ENCODE measurements around the gene NRARP. TPM values are rescaled to one million over a fixed set of nuclear protein-coding genes. Genes with fewer than 3 reads are reported as not detected.

The NRARP gene
- total and polyA plus RNA-seq, 2 experiments from 2014 or later = 0.32 TPM; not detected in 1

GRCh38 chr9:137278721-137279711 lies 23.1 kb downstream of the NRARP start:
- in situ Hi-C loops (cut with MboI) = no loop called here
- H4K20me1 ChIP-seq (ENCODE audit: insufficient read depth) = no peaks in the 10 kb centered on the region
- H3K79me2 ChIP-seq (ENCODE audit: insufficient read depth) = no peaks in the 10 kb centered on the region
- H3K27me3 ChIP-seq (replicated peaks; ENCODE audit: insufficient read depth) = no peaks in the 10 kb centered on the region
- TF ChIP-seq EZH2phosphoT487 (IDR thresholded peaks at IDR 0.05; ENCODE audit: insufficient read depth, low read depth) (no peak), EZH2 (IDR thresholded peaks at IDR 0.05; ENCODE audit: insufficient read depth, poor library complexity, severe bottlenecking) (no peak)
- H2AFZ ChIP-seq = no peak overlapping the region
- H3K9ac ChIP-seq = no peak overlapping the region; the same call in 1 of the 2 replicates
- H3F3A ChIP-seq (ENCODE audit: insufficient read depth) = no peaks in the 10 kb centered on the region
- no peaks in the 10 kb centered on the region for H3K9me2 ChIP-seq (ENCODE audit: insufficient read depth)
- whole genome bisulfite sequencing, 2 experiments (ENCODE audit: low coverage in 1 of 2, low lambda C conversion rate in 2 of 2, missing lambda C conversion rate in 2 of 2) = 56 to 65% methylated on average over 108 to 139 of the region's 139 CpGs
- peak overlapping the region; percentile 86 for H3K4me2 ChIP-seq (ENCODE audit: unreplicated experiment)
- no peak for DNase-seq
- H3K4me1 ChIP-seq (ENCODE audit: insufficient read depth) = peaks cover 8% of the 10 kb centered on the region
- no peaks in the 10 kb centered on the region for H3K9me3 ChIP-seq (ENCODE audit: low read depth)
- H3K4me3 ChIP-seq = peak overlapping the region; percentile 78
- no peak overlapping the region for H3K27ac ChIP-seq
- no peaks in the 10 kb centered on the region for H3K36me3 ChIP-seq (ENCODE audit: low read depth)

DNA sequence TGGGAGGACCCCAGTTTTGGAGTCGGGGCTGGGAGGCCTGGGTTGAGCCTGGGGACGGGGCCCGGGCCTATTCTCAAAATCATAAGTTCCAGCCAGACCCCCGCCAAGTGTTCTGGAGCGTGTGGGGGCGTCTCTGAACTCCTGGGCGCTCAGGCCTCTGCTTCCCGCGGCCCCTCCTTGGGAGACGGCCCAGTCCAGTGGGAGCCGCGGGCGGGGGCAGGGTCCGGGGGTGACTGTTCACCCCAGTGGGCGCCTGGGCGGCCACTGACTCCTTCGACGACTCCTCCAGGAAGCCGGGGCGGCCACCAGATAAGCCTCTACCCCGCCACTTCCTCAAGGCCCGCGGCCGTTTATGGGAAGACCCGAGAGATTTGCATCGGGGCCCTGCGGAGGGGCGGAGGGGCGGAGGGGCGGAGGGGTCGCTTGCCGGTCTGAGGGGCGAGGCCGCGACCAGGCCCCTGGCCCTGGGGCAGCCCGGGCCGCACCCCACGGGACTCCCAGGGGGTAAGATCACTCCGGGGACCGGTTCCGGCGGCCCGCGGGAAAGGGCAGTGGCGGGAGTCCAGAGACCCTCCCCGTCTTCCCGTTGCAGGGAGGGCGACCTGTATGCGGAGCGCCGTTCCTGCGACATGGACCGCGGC lies 23.9 kb downstream of the NRARP start:
- Histone ChIP-seq H3K27ac (peak overlapping the region; percentile 20; the same call in 1 of the 2 replicates), H3K4me3 (peak overlapping the region; percentile 78), H3K4me2 (ENCODE audit: unreplicated experiment) (peak overlapping the region; percentile 86), H3F3A (ENCODE audit: insufficient read depth) (no peaks in the 10 kb centered on the region), H3K4me1 (ENCODE audit: insufficient read depth) (peaks cover 8% of the 10 kb centered on the region), H4K20me1 (ENCODE audit: insufficient read depth) (no peaks in the 10 kb centered on the region), H3K79me2 (ENCODE audit: insufficient read depth) (no peaks in the 10 kb centered on the region), H3K27me3 (replicated peaks; ENCODE audit: insufficient read depth) (no peaks in the 10 kb centered on the region), H2AFZ (peak overlapping the region; percentile 11; the same call in 1 of the 2 replicates), H3K36me3 (ENCODE audit: low read depth) (no peaks in the 10 kb centered on the region; the same call in 1 of the 2 replicates), H3K9me2 (ENCODE audit: insufficient read depth) (no peaks in the 10 kb centered on the region), H3K9ac (peak overlapping the region; percentile 71), H3K9me3 (ENCODE audit: low read depth) (no peaks in the 10 kb centered on the region)
- DNase-seq = peak; percentile 62
- no peak for TF ChIP-seq EZH2 (IDR thresholded peaks at IDR 0.05; ENCODE audit: insufficient read depth, poor library complexity, severe bottlenecking)
- no peak for TF ChIP-seq EZH2phosphoT487 (IDR thresholded peaks at IDR 0.05; ENCODE audit: insufficient read depth, low read depth)
- in situ Hi-C loops (cut with MboI) = no loop called here
- 5% methylated on average over 37 to 54 of the region's 54 CpGs for WGBS, 2 experiments (ENCODE audit: low coverage in 1 of 2, low lambda C conversion rate in 2 of 2, missing lambda C conversion rate in 2 of 2)

GRCh38 chr9:137277329-137278041 lies 24.6 kb downstream of the NRARP start, which contains the start of gene TOR4A:
Gene TOR4A (plus strand): TSS chr9:137277726. CDS start chr9:137278690, 964 bp downstream.
- Histone ChIP-seq H3K27me3 (replicated peaks; ENCODE audit: insufficient read depth) (no peaks in the 10 kb centered on the region), H3K9ac (peak within 1 kb of the TSS; percentile 71), H2AFZ (peak within 1 kb of the TSS; percentile 11; the same call in 1 of the 2 replicates), H3K79me2 (ENCODE audit: insufficient read depth) (no peaks in the 10 kb centered on the region), H3K4me1 (ENCODE audit: insufficient read depth) (peaks cover 8% of the 10 kb centered on the region), H3K9me3 (ENCODE audit: low read depth) (no peaks in the 10 kb centered on the region), H3K27ac (peak within 1 kb of the TSS; percentile 23; the same call in 1 of the 2 replicates), H3K4me2 (ENCODE audit: unreplicated experiment) (peak within 1 kb of the TSS; percentile 86), H3K36me3 (ENCODE audit: low read depth) (no peaks in the 10 kb centered on the region; the same call in 1 of the 2 replicates), H3K4me3 (peak within 1 kb of the TSS; percentile 78), H3K9me2 (ENCODE audit: insufficient read depth) (no peaks in the 10 kb centered on the region), H4K20me1 (ENCODE audit: insufficient read depth) (no peaks in the 10 kb centered on the region), H3F3A (ENCODE audit: insufficient read depth) (no peaks in the 10 kb centered on the region)
- peak; percentile 95 for DNase-seq
- WGBS, 2 experiments (ENCODE audit: low coverage in 1 of 2, low lambda C conversion rate in 2 of 2, missing lambda C conversion rate in 2 of 2) = 5 to 6% methylated on average over 10 to 25 of the region's 25 CpGs
- TF ChIP-seq EZH2phosphoT487 (IDR thresholded peaks at IDR 0.05; ENCODE audit: insufficient read depth, low read depth) = no peak
- TF ChIP-seq EZH2 (IDR thresholded peaks at IDR 0.05; ENCODE audit: insufficient read depth, poor library complexity, severe bottlenecking) = no peak
- in situ Hi-C loops (cut with MboI) = no loop called here

All from GM23248 (cell line).